Adipose tissue (tissue), 3 donors: ENCODE data around the gene PRKD2. TPM values are rescaled to one million over a fixed set of nuclear protein-coding genes. Genes with fewer than 3 reads are reported as not detected.

ENCODE experiments used
- H3K27ac ChIP-seq: one replicate; pipeline ENCODE4 v1.5.1; 2013; ENCODE audit warnings: low read depth, low read length
- WGBS, 3 donors: extraction: QIAGEN DNeasy Blood & Tissue Kit; methylation state at CpG; one replicate each; pipeline ENCODE4 v1.1.7; 2013; 5-methylcytosine and 5-hydroxymethylcytosine counted together
- polyA plus RNA-seq, 3 donors: library from polyadenylated mRNA; stranded (reverse); fragments of 200-250 nt; gene quantifications; one replicate each; pipeline ENCODE4 v1.2.3, GENCODE V29; 2013
- donor health status: healthy with polysubstance abuse.
- donor health status: Bipolar disorder and iron deficiency.
- donor health status: healthy.

Gene PRKD2
- polyA plus RNA-seq, 3 donors = 20.4 to 41.5 (median 26.7) TPM

DNA sequence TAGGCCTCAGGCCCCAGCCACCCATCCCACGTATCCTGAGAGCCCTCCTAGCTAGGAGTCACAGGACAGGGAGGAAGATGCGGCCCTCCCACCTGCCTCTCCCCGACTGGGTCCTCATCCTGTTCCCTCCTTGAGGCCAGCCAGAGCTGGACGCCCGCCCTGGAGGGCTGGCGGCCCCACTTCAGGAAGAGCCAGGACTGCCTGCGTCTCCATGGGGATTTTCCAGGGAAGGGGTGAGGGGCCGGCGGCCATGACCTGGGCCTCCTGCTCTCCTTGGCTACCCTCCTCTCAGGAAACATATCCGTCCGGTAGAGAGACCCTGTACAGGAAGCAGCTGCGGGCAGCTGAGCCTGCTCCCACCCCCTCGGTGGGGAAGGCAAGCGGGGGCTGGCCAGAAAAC, 11.3 kb upstream of the PRKD2 start:
- H3K27ac ChIP-seq = no peak overlapping the region
- WGBS, 3 donors = 59 to 90% (median 63%) methylated on average over 13 to 14 of the region's 14 CpGs

DNA sequence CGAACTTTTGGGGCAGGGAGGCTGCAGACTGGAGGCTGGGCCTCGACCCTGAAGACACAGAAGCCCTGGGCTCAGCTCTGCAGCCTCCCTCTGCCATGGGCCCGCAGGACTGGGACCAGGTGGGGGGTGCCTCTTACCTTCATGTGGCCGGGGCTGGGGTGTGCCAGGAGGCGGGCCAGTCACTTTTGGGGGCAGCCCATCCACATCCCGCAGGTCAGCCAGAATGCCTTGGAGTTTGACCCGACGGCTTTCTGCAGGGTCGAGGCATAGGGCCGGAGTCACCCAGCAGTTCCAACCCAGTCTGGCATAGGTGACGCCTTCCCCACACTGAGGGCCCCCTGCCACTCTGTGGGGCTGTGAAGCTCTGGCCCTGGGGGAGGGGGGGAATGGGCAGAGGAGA, 10.8 kb upstream of the PRKD2 start:
- 83 to 96% (median 86%) methylated on average over 5 to 11 of the region's 11 CpGs for WGBS, 3 donors
- H3K27ac ChIP-seq = no peak overlapping the region

DNA sequence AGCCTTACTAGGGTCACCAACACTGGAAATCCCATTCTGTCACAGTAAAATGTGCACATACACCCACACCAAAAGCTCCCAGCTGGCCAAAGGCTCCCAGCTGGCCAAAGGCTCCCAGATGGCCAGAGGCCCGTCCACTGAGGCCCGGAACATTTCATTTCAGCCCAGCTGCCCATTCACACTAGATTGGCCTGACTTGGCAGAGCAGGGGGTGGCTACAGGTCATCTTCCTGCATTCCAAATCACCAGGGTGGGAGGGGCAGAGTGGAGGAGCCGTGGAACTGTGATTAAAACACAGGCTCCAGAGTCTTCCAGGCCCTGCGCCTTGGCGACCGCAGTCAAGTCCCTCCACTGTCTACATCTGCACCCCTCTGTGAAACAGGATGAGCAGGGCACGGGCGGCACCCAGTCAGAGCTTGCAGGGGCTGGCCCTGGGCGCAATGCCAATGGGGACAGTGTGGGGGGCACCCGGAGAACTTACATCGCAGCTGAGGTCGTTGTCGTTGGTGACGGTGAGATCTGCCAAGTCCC, 10.1 kb upstream of the PRKD2 start:
- 67 to 85% (median 68%) methylated on average over 14 of the region's 14 CpGs for WGBS, 3 donors
- no peak overlapping the region for H3K27ac ChIP-seq

DNA sequence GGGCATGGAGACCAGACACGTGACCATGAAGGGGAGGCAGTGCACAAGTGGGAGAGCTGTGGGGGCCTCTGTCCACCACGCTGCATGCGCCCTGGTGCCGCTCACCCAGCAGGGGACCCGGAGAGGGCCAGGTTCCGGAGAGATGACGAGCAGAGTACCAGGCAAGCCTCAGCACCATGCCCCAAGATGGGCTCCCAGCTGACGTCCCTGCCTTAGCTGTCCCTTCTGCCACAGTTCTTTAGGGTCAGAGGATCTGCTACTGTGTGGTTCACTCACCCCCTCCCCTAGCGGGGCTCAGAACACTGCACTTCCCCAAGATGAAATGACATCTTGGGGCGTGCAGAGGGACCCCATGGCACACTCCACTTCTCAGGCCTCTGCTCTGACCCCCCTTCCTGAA, 9.6 kb upstream of the PRKD2 start:
- 84 to 90% (median 87%) methylated on average over 10 of the region's 10 CpGs for WGBS, 3 donors
- no peak overlapping the region for H3K27ac ChIP-seq

DNA sequence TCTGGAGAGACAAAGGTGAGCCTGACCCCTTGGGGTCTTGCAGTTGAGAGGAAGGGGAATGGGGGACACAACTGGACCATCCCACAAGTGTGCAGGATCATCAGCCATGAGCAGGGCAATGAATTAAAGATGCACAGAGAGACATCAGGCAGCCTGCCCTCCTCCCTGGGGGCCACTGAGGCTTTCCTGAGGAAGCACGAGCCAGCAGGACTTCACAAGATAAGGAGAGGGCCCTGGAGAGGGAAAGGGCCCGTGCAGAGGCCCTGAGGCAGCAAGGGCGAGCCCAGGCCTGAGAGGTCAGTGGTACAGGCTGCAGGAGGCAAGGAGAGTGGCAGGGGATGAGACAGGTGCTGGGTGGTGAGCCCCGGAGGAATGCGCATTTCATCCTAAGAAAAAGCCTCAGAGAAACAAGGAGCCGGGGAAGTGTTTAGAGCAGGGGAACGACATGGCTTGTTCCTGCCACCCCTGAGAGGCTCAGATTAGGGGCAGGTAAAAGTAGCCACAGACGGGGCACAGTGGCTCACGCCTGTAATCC, 9.0 kb upstream of the PRKD2 start:
- WGBS, 3 donors = 73 to 77% (median 75%) methylated on average over 9 of the region's 9 CpGs

DNA sequence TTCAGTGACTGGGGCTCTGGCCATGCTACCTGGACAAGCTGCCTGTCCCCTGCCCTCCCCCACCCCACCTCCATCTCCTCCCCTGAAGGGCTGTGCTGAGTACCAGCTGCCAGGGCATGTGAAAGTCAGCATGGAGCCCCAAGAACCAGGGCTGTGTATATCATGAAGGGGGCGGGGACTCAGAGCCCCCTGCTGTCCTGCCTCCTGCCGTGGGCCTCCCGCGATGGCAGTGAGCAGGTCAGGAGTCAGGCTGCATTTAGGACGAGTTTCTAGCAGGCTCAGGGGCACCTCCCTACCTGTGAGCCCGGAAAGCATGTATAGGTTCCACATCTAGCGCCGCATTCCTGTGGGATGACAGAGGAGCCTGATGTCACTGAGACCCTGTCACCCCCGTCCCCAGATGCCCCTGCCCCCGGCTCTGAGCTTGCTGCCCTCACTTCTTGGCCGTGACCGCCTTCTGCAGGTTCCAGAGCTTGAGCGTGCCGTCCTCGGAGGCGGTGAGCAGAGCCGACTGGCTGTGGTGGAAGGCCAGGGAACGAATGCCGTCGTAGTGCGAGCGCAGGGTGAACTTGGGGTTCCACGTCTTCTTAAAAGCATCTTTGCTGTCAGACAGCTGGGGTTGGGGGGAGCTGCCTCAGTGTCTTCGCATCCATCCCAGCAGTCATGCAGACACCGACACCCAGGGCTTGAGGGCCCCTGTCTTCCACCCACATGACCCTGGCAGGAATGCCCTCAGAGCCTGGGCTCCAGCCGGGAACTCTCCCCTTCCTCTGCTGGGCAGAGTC, 8.3 kb upstream of the PRKD2 start:
- WGBS, 3 donors = 89 to 92% (median 91%) methylated on average over 26 of the region's 26 CpGs

More for the DNA sequence above, 9.0 kb upstream of the PRKD2 start:
- no peak overlapping the region for H3K27ac ChIP-seq

DNA sequence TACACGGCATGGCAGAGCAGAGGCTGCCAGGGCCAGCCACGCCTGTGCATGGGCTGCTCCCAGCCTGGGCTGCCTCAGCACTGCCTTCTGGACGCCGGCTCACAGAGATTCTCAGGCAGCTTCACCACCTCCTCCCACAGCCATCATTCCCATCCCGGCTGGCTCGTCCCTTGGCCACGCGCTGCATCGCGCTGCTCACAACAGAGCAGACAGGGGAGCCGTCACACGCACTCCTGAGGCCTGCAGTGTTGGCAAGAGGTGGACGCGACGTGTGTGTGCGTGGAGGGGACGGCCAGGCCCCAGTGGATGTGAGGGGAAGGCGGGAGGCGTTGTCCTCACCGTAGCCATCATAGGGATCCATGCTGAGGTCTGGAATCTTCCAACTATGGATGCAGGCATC, 7.6 kb upstream of the PRKD2 start:
- H3K27ac ChIP-seq = no peak overlapping the region
- 85 to 89% (median 86%) methylated on average over 20 of the region's 20 CpGs for WGBS, 3 donors

More for the DNA sequence above, 8.3 kb upstream of the PRKD2 start:
- H3K27ac ChIP-seq = no peak overlapping the region

DNA sequence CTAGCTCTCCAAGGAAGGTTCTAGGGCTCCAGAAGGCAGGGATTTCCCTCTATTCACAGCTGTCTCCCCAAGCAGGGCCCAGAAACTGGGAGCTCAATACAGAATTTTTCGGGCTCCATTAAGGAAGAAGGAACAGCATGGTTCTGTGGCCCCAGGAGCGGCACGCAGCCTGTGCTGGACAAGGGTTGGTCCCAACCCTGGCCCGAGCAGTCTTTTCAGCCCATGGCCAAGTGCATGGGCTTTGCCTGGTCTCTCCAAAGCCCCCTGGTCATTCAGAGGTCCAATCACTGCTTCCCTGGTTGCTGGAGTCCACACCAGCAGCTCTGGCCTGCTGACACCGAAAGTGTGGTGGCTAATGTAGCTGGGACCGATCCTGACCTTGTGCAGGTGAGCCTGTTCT, 6.6 kb upstream of the PRKD2 start:
- H3K27ac ChIP-seq = no peak overlapping the region
- WGBS, 3 donors = 91 to 93% (median 93%) methylated on average over 6 of the region's 6 CpGs

DNA sequence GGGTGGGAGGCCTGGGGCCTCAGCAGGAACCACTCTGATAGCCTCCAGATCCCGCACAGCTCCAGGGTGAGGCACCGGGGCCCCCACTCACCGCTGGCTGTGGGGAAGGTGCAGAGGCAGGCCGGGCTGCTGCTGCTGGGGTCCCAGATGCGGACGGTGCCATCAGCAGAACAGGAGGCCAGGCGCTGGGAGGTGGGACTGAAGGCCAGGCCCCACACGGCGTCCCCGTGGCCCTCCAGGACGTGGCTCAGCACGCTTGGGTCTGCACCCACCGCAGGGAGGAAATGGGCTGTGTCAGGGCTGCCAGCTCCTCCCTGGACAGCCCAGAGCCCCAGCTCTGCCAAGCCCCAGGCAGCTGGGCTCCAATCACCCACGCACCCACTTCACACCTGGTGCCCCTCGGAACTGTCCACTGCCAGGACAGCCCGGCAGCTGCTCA, 6.1 kb upstream of the PRKD2 start:
- H3K27ac ChIP-seq = no peak overlapping the region
- 62 to 89% (median 63%) methylated on average over 10 to 16 of the region's 16 CpGs for WGBS, 3 donors

DNA sequence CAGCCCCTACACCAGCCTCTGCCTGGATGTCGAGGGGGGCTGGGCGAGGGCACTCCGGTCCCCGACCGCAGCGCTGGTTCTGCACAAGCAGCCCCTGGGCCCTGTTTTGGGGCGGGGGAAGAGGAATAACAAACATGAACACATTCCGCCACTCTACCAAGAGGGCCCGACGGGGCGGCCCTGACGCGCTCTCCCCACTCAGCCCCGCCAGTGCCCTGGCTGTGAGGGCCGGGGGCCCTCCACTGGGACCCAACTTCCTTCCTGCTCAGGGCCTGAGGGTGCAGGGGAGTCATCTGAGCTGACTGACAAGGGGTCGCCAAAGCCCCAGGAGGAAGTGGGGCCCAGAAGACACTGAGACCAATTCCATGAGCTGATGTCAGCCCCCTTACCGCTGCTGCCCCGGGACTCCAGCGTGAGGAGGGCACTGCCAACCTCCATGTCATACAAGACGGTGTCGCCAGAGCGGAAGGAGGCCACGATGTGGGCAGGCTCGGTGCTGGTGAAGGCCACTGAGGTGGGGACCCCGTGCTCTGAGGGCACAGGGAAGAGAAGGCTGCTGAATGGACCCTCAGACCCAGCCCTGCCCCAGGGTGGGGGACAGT, 5.6 kb upstream of the PRKD2 start:
- 60 to 82% (median 70%) methylated on average over 24 to 25 of the region's 25 CpGs for WGBS, 3 donors

DNA sequence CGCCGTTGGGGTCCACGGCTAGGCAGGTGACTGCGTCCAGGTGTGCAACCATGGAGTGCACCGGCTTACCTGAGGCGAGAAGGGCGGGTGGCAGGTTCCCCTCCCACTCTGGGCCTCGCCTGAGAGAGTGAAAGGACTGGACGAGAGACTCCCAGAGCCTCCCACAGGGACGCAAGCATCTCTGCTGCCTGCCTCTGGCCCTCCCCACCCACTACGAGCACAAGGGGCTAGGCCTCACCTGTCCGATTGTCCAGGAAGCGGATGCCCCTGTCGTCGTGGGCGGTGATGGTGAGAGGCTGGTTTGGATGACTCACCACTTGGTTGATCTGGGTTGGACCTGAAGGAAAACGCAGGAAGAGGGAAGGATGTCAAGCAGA, 5.1 kb upstream of the PRKD2 start:
- 73 to 93% (median 80%) methylated on average over 17 of the region's 17 CpGs for WGBS, 3 donors
- no peak overlapping the region for H3K27ac ChIP-seq

More for the DNA sequence above, 5.6 kb upstream of the PRKD2 start:
- H3K27ac ChIP-seq = no peak overlapping the region

DNA sequence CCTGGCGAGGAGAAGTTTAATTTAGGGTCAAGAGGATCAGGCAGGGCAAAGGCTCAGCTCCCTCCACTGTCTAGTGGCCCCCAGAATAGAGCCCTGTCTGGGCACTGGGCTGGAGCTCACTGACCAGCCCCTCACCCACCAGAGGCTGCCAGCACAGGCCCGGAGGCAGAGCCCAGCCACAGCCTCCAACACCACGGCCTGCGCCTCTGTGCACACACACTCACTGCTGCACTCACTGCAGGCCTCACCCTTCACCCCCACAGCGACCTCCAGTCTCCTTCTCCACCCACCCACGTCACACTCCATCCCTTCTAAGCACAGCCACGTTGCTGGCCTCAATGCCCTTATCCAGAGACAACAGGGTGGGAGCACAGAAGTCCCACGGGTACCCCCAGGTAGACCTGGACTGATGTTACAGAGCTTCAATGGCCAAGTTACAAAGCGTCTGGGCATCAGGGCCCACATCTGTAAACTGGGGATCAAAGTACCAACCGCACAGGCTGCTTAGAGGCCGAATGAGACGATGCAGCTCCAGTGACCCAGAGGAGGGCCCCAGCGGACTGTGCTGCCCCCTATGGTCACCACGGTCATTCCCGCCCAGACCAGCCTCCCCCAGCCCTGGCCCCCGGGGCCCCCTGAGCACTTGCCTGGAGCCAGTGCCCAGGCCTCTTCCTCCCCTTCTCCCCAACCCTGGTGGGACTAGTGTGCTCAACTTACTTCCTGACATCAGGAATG, 4.5 kb upstream of the PRKD2 start:
- 73 to 83% (median 82%) methylated on average over 15 to 16 of the region's 16 CpGs for WGBS, 3 donors

DNA sequence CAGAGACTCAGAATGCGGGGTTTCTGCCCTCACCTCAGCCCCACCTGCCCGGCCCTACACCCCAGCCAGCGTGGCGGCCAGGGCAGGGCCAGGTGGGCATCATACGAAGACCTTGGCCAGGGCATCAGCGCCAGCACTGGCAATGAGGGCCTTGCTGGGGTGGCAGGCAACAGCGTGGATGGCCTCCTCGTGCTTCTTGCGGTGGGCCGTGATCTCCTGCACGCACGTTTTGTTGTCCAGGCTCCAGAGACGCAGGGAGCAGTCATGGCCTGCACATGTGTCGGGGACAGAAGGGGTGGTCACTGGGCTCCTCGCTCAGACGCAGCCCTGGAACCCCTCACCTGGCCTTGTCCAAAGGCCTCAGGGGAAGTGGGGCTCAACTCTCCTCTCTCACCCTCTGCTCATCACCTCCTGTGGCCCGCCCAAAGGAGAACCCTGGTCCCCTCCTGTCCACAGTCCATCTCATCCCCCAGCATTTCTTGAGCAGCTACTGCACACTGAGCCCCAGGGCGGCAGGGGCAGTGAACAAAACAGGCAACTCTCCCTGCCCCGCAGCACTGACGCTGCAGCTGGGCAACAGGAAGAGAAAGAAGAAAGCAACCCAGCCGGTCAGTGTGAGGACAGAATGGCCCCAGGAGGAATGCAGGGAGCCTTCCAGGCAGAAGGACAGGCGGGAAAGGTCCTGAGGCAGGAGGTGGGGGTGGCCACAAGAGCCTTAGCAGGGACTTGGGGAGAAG, 3.8 kb upstream of the PRKD2 start:
- H3K27ac ChIP-seq = no peak overlapping the region
- 92 to 95% (median 93%) methylated on average over 21 to 22 of the region's 22 CpGs for WGBS, 3 donors

More for the DNA sequence above, 4.5 kb upstream of the PRKD2 start:
- no peak overlapping the region for H3K27ac ChIP-seq

DNA sequence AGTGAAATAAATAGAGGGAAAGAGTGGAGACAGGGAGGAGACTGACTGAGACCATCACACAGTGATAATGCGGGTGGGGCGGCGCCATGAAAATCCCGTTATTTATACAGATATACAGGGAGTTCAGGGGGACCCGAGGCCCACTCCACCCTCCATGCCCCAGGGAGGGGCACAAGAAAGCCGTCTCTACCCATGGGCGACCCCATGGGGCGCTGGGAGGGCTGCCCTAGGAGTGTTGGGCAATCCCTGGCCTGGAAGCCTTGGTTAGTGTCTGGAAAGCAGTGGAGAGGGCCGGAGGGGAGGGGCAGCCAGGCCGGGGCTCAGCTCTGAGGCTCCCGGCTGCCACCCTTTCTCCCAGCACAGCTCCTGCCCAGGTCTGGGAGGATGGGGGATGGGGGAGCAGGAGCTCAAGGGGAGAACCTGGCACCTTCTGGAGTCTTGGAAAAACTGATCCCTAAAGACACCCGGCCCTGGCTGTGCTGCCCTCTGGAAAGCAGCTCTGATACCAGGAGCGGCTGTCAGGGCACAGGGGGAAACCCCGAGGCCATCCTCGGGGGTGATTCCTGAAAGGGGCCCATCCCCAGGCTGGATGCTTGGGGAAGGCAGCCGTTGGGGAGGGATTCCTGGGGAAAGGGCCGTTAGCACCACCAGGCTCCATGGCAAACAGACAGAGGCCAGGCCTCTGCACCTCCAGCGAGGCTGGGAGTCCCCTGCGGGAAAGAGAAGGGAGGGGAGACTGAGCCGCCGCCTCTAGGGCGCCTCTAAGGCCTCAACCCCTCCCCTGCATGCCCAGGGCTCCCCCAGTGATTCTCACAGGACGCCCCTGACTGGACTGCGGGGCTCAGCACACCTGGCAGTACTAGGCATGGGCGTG, 3.0 kb upstream of the PRKD2 start:
- H3K27ac ChIP-seq = no peak overlapping the region
- WGBS, 3 donors = 74 to 85% (median 78%) methylated on average over 25 of the region's 25 CpGs

DNA sequence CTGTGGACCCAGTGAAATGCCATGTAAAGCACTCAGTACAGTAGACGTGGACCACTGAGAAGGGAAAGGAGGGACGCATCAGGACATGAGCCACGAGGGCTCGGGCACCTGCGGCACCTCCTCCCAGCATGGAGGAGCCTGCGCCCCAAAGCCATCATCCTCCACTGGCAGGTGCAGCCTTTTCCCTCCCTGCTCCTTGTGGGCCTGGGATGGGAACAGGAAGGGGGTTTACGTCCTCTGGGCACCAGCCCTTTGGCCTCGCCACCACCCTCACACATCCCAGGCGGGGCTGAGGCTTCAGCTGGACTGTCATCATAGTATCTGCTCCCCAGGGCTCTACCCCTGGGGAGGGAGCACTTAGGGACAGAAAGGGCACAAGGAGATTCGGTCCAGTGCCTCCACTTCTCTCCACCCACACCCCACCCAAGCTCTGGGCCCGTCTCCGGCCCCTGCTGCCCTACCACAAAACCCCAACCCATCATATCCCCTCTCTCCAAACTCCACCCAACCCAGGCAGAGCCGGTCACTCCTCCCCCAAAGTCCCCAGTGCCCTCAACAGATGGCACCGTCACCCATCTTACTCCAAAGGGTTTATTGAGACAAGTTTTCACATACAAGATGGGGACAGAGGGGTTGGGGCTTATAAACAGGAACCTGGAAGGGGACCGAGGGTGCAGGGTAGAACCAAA, 2.2 kb upstream of the PRKD2 start:
- 63 to 84% (median 68%) methylated on average over 15 of the region's 15 CpGs for WGBS, 3 donors
- no peak overlapping the region for H3K27ac ChIP-seq

DNA sequence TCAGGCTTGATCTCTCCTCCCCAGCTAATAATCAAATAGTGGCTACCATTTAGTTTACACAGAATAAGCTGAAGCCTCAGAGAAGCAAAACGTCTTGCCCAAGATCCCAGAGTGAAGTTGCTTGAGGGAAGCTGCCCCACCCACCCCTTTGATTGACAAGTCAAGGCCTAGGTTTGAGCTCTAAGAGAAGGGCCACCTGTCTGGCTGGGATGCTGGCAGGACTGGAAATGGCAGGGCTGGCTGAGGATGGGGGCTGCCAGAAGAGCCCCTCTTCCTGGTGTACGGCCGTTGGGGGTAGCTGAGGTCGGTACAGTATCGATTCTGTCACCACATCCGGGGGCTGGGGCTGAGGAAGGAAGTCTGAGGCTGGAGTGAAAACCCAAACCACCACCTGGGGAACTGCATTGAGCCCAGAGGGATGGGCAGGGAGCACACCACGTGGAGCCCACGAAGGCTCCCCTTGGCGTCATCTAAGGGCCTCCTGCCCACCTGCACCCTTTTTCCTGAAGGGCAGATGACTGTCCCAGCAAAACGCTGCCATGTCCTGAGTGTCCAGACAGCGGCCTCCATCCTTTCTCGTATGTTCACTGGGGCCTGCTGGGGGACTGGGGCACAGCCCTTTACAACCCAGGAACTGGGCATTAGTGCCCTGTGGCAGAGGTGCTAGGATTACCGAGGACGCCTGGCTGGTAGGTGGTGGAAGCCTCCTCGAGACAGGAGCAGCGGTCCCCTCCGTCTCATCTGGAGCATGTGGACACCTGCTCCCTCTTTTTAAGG, 1.4 kb upstream of the PRKD2 start:
- WGBS, 3 donors = 37 to 55% (median 40%) methylated on average over 17 of the region's 17 CpGs
- no peak overlapping the region for H3K27ac ChIP-seq
